Astrocyte (in vitro differentiated cells and primary cell): ENCODE measurements around the gene C1orf35.

Experiments used
- CTCF ChIP-seq: IDR thresholded peaks from 2 replicates; pipeline ENCODE4 v1.5.1; 2011; ENCODE audit warnings: low read depth, mild to moderate bottlenecking, inconsistent platforms, low read length, moderate library complexity; ENCODE audit not compliant: insufficient read depth
- EZH2 ChIP-seq: IDR thresholded peaks from 2 replicates; pipeline ENCODE4 v1.6.1; 2012; ENCODE audit warnings: mild to moderate bottlenecking, low read length, inconsistent platforms; ENCODE audit not compliant: insufficient read depth

GRCh38 chr1:228147768-228148167 is 44.6 kb upstream of the C1orf35 start:
- TF ChIP-seq CTCF (no peak), EZH2 (no peak)
